HAP-1 (cell line): ENCODE data around the gene COMMD9.

ENCODE experiments used
- DNase-seq, 2 experiments: peaks; one replicate each; pipeline ENCODE4 v3.0.0-alpha.2; 2016 to 2020; ENCODE audit warnings: low spot score in 2 of 2
- H3K27me3 ChIP-seq: fragments of 250-450 bp; sonication (Bioruptor Pico); 2 replicates; pipeline ENCODE4 v1.5.1; 2020; ENCODE audit warnings: low read depth, mild to moderate bottlenecking, moderate library complexity
- H3K36me3 ChIP-seq: fragments of 250-450 bp; sonication (Bioruptor Pico); replicated peaks from 2 replicates; pipeline ENCODE4 v1.5.1; 2020; ENCODE audit warnings: mild to moderate bottlenecking
- H3K4me1 ChIP-seq: fragments of 250-450 bp; sonication (Bioruptor Pico); 2 replicates; pipeline ENCODE4 v1.5.1; 2020; ENCODE audit warnings: mild to moderate bottlenecking
- H3K4me3 ChIP-seq: fragments of 250-450 bp; sonication (Bioruptor Pico); 2 replicates; pipeline ENCODE4 v1.5.1; 2020; ENCODE audit warnings: mild to moderate bottlenecking, moderate library complexity
- H3K9me3 ChIP-seq: fragments of 250-450 bp; sonication (Bioruptor Pico); 2 replicates; pipeline ENCODE4 v1.5.1; 2020; ENCODE audit warnings: mild to moderate bottlenecking, moderate library complexity
- in situ Hi-C: fragments of 300-500 bp; cut with MboI; formaldehyde crosslinking; loops from 3 replicates; pipeline ENCODE4 v1.14.3; 2020; ENCODE audit warnings: low sequenced_read_pairs, inconsistent platforms, mixed read lengths

Gene COMMD9

DNA sequence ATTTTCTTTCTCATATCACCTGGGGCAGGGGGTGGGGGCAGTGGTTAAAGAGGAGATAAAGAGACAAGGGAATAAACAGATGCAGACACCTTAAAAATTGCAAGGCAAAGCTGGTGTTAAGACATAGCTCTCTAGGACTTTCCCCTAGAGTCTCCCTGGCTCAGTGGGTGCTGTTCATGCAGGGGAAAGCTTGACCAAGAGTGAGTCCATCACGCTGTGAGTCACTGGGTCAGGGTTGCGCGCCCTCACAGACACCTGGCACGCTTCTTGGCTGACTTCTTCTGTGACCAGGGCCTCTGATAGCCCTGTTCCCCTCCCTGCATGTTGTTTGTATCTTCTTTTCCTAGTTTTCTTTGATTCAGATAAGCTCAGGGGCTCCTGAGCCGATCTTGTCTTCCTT is 31.9 kb downstream of the COMMD9 start:
- in situ Hi-C loops: no loop called here
- H3K36me3 ChIP-seq: no peaks in the 10 kb centered on the region

DNA sequence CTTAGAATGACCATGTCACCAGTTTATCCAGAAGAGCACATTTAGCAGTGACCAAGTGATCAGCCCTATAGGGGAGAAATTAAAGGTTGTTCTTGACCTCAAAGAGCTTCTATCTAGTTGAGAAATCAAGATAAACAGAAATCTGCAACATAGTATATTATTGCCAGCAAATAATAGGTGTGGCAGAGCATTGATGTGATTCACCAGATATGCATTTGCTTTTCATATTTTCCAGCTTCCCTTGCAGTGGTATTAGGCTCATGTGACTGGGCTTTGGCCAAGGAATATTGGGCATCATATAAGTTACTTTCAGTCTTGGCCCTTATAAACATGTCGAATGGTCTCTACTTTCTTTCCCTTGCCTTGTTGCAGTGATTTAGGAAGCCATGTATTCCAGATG is 34.5 kb downstream of the COMMD9 start:
- no peak for DNase-seq
- Histone ChIP-seq H3K27me3 (no peaks in the 10 kb centered on the region), H3K4me3 (no peak overlapping the region), H3K4me1 (no peaks in the 10 kb centered on the region), H3K9me3 (no peaks in the 10 kb centered on the region), H3K36me3 (no peaks in the 10 kb centered on the region)
- in situ Hi-C loops: no loop called here

More for the DNA sequence above, 31.9 kb downstream of the COMMD9 start:
- no peak for DNase-seq
- Histone ChIP-seq H3K9me3 (no peaks in the 10 kb centered on the region), H3K27me3 (peaks cover 4% of the 10 kb centered on the region; the same call in 1 of the 2 replicates), H3K4me1 (no peaks in the 10 kb centered on the region), H3K4me3 (no peak overlapping the region)

DNA sequence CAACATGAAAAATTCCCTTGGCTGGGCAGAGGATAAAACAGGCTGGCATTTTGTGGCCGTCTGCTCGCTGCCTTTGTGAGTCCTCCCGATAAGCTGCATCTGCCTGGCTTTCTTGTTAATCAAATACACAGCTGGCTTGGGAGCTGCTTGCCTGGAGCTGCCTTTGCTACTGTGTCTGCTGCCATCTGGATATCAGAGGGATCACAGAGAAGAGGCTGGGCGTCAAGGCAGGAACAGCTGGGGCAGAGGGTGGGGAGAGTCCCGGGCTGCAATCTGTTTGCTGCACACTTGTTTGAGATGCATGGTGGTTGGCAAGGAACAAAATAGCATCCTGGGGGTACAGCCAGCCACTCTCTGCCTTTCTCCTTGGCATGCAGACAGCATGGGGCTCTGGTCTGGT is 36.0 kb downstream of the COMMD9 start:
- no peaks in the 10 kb centered on the region for H3K9me3 ChIP-seq
- H3K4me3 ChIP-seq: no peak overlapping the region
- DNase-seq: no peak
- no peaks in the 10 kb centered on the region for H3K36me3 ChIP-seq
- in situ Hi-C loops: no loop called here
- H3K27me3 ChIP-seq: no peaks in the 10 kb centered on the region
- H3K4me1 ChIP-seq: no peaks in the 10 kb centered on the region

- in situ Hi-C loops: no loop called here
- H3K4me1 ChIP-seq: no peaks in the 10 kb centered on the region
- H3K36me3 ChIP-seq: no peaks in the 10 kb centered on the region
- H3K9me3 ChIP-seq: no peaks in the 10 kb centered on the region
- DNase-seq: no peak
- H3K4me3 ChIP-seq: no peak overlapping the region
- H3K27me3 ChIP-seq: no peaks in the 10 kb centered on the region; the same call in 1 of the 2 replicates
Measured at GRCh38 chr11:36251823-36252222, 37.4 kb downstream of the COMMD9 start.

GRCh38 chr11:36249246-36249645 is 40.0 kb downstream of the COMMD9 start:
- no peak for DNase-seq
- Histone ChIP-seq H3K4me3 (no peak overlapping the region), H3K36me3 (no peaks in the 10 kb centered on the region), H3K27me3 (no peaks in the 10 kb centered on the region; the same call in 1 of the 2 replicates), H3K9me3 (no peaks in the 10 kb centered on the region), H3K4me1 (no peaks in the 10 kb centered on the region)
- in situ Hi-C loops: no loop called here

DNA sequence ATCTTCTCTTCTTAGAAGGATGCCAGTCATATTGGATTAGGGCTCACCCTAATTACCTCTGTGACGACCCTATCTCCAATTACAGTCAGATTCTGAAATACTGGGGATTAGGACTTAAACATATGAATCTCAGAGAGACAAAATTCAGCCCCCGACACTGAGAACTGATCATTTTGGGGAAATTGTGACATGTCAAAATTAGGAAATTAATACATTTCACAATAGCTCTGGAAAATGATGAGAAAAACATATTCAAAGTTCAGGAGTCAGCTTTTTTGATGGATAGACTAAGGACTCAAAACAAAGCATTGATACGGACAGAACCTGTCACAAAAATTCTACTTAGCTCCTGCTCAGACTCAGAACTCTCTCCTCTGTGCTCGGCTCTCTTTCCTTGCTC is 40.8 kb downstream of the COMMD9 start:
- no peak for DNase-seq
- H3K4me1 ChIP-seq: no peaks in the 10 kb centered on the region
- no peaks in the 10 kb centered on the region for H3K9me3 ChIP-seq
- H3K4me3 ChIP-seq: no peak overlapping the region
- in situ Hi-C loops: no loop called here
- no peaks in the 10 kb centered on the region for H3K36me3 ChIP-seq
- H3K27me3 ChIP-seq: no peaks in the 10 kb centered on the region; the same call in 1 of the 2 replicates

GRCh38 chr11:36247493-36247892 is 41.7 kb downstream of the COMMD9 start:
- Histone ChIP-seq H3K36me3 (no peaks in the 10 kb centered on the region), H3K4me3 (no peak overlapping the region), H3K9me3 (no peaks in the 10 kb centered on the region), H3K27me3 (no peaks in the 10 kb centered on the region; the same call in 1 of the 2 replicates), H3K4me1 (no peaks in the 10 kb centered on the region)
- no peak for DNase-seq
- in situ Hi-C loops: no loop called here

- no peaks in the 10 kb centered on the region for H3K9me3 ChIP-seq
- H3K4me1 ChIP-seq: no peaks in the 10 kb centered on the region
- H3K4me3 ChIP-seq: no peak overlapping the region
- H3K36me3 ChIP-seq: no peaks in the 10 kb centered on the region
- in situ Hi-C loops: no loop called here
- H3K27me3 ChIP-seq: no peaks in the 10 kb centered on the region; the same call in 1 of the 2 replicates
- no peak for DNase-seq
Measured at GRCh38 chr11:36243641-36244040, 45.6 kb downstream of the COMMD9 start.

- in situ Hi-C loops: no loop called here
- Histone ChIP-seq H3K36me3 (no peaks in the 10 kb centered on the region), H3K27me3 (no peaks in the 10 kb centered on the region), H3K9me3 (no peaks in the 10 kb centered on the region), H3K4me3 (no peak overlapping the region), H3K4me1 (no peaks in the 10 kb centered on the region)
- DNase-seq: no peak
Measured at GRCh38 chr11:36241497-36241896, 47.7 kb downstream of the COMMD9 start.

- in situ Hi-C loops: no loop called here
- H3K9me3 ChIP-seq: no peaks in the 10 kb centered on the region
- H3K4me3 ChIP-seq: no peak overlapping the region
- no peaks in the 10 kb centered on the region for H3K4me1 ChIP-seq
- no peak for DNase-seq
- H3K36me3 ChIP-seq: no peaks in the 10 kb centered on the region
- H3K27me3 ChIP-seq: no peaks in the 10 kb centered on the region
Measured at GRCh38 chr11:36240801-36241200, 48.4 kb downstream of the COMMD9 start.

GRCh38 chr11:36240173-36240572 is 49.1 kb downstream of the COMMD9 start:
- Histone ChIP-seq H3K27me3 (no peaks in the 10 kb centered on the region), H3K36me3 (no peaks in the 10 kb centered on the region), H3K4me1 (no peaks in the 10 kb centered on the region), H3K4me3 (no peak overlapping the region), H3K9me3 (no peaks in the 10 kb centered on the region)
- in situ Hi-C loops: no loop called here
- no peak for DNase-seq

- Histone ChIP-seq H3K9me3 (no peaks in the 10 kb centered on the region), H3K4me3 (no peak overlapping the region), H3K4me1 (no peaks in the 10 kb centered on the region), H3K27me3 (no peaks in the 10 kb centered on the region), H3K36me3 (no peaks in the 10 kb centered on the region)
- in situ Hi-C loops: no loop called here
- DNase-seq: no peak
Measured at GRCh38 chr11:36239636-36240035, 49.6 kb downstream of the COMMD9 start.

GRCh38 chr11:36238881-36239280 is 50.3 kb downstream of the COMMD9 start:
- no peak for DNase-seq
- H3K4me1 ChIP-seq: no peaks in the 10 kb centered on the region
- no peaks in the 10 kb centered on the region for H3K27me3 ChIP-seq
- H3K9me3 ChIP-seq: no peaks in the 10 kb centered on the region
- H3K36me3 ChIP-seq: no peaks in the 10 kb centered on the region
- no peak overlapping the region for H3K4me3 ChIP-seq
- in situ Hi-C loops: no loop called here

DNA sequence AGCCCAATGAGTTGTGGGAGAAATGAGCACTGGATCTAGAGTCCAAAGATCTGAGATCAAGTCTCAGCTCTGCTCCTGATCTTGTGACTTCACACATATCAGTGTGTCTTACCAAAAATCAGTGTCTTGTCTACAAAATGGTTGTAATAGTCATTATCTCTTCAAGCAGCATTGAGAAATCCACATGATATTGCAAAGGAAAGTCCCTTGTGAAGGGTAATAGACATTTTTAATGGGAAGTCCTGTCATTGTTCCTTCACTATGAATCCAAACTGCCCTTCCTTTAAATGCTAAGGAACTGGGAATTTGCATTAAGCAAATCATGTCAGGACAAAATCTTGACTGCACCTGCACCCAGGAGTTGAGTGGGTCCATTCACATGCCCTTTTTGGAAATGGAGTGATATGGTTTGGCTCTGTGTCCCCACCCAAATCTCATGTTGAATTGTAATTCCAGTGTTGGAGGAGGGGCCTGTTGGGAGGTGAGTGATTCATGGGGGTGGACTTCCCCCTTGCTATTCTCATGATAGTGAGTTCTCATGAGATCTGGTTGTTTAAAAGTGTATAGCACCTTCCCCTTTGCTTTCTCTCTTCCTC is 51.1 kb downstream of the COMMD9 start:
- H3K9me3 ChIP-seq: no peaks in the 10 kb centered on the region
- no peak overlapping the region for H3K4me3 ChIP-seq
- H3K36me3 ChIP-seq: no peaks in the 10 kb centered on the region
- no peaks in the 10 kb centered on the region for H3K27me3 ChIP-seq
- no peak for DNase-seq
- in situ Hi-C loops: no loop called here
- H3K4me1 ChIP-seq: peaks cover 1% of the 10 kb centered on the region; the same call in 1 of the 2 replicates

DNA sequence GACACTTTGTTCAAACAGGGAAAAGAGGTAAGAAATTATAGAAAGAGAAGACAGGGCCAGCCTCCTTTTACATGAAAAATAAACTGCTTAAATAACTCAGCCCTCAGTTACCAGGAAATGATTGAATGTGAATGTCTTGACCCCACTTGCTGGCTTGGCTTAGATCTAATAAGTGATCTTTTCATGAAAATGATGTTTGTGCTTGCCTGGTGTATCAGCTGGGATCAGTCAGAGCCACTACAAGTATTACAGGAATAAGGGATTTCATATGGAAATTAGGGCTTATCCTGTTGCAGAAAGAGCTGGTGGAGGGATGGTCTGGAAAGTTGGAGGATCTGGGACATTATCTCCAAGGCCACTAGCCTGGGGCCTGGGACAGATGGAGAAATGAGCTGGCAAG is 51.8 kb downstream of the COMMD9 start:
- no peaks in the 10 kb centered on the region for H3K9me3 ChIP-seq
- H3K27me3 ChIP-seq: no peaks in the 10 kb centered on the region
- H3K4me1 ChIP-seq: peaks cover 2% of the 10 kb centered on the region; the same call in 1 of the 2 replicates
- no peaks in the 10 kb centered on the region for H3K36me3 ChIP-seq
- H3K4me3 ChIP-seq: no peak overlapping the region
- no peak for DNase-seq
- in situ Hi-C loops: no loop called here
